IMR-90 (cell line): ENCODE data around the gene MTFR1L. TPM values are rescaled to one million over a fixed set of nuclear protein-coding genes. Genes with fewer than 3 reads are reported as not detected.

Experiments
- ATAC-seq: fragments of 200-7000 bp; cut with Tn5 transposase; 2 replicates; pipeline ENCODE4 v1.9.1; 2020; ENCODE audit warnings: low read depth, mild to moderate bottlenecking, moderate library complexity
- BruUV-seq: library from RNA; stranded (reverse); fragments of 400-500 nt; replicated peaks from 2 replicates; lab custom pipeline; 2021; lab: Mats Ljungman, UMichigan
- CTCF ChIA-PET: fragments of 300-600 bp; formaldehyde crosslinking; extraction: SDS; loops from one replicate; lab custom pipeline; 2021; ENCODE audit warnings: antibody characterized with exemption; lab: Yijun Ruan, JAX
- POLR2A ChIA-PET: fragments of 300-600 bp; sonication (Branson Sonifier 250); formaldehyde crosslinking; loops from one replicate; lab custom pipeline; 2022; ENCODE audit warnings: antibody characterized with exemption; ENCODE audit not compliant: unreplicated experiment; lab: Charles Lee
- DNase-seq: peaks from one replicate; pipeline ENCODE4 v3.0.0; 2013
- H2AFZ ChIP-seq: replicated peaks from 2 replicates; pipeline ENCODE3; 2013; ENCODE audit warnings: low read length, mild to moderate bottlenecking; ENCODE audit not compliant: poor library complexity
- H2AK5ac ChIP-seq: 2 replicates; pipeline ENCODE4 v1.6.1; 2013; ENCODE audit warnings: low read depth, low read length, inconsistent platforms
- H2AK9ac ChIP-seq: replicated peaks from 2 replicates; pipeline ENCODE3; 2013; ENCODE audit warnings: mild to moderate bottlenecking, low read depth, low read length, moderate library complexity; ENCODE audit not compliant: poor library complexity
- H2BK120ac ChIP-seq: 2 replicates; pipeline ENCODE4 v1.6.1; 2013; ENCODE audit warnings: low read depth, low read length, inconsistent platforms
- H2BK15ac ChIP-seq: 3 replicates; pipeline ENCODE4 v1.6.1; 2013; ENCODE audit warnings: low read depth, low read length, inconsistent platforms
- H2BK20ac ChIP-seq: 2 replicates; pipeline ENCODE4 v1.6.1; 2013; ENCODE audit warnings: low read depth, mild to moderate bottlenecking, inconsistent platforms, low read length, moderate library complexity
- H2BK5ac ChIP-seq: 2 replicates; pipeline ENCODE4 v1.6.1; 2013; ENCODE audit warnings: mild to moderate bottlenecking, low read depth, low read length, inconsistent platforms; ENCODE audit not compliant: poor library complexity, severe bottlenecking
- H3K14ac ChIP-seq: replicated peaks from 2 replicates; pipeline ENCODE4 v1.6.1; 2013; ENCODE audit warnings: low read depth, low read length, inconsistent platforms
- H3K18ac ChIP-seq: 2 replicates; pipeline ENCODE4 v1.6.1; 2013; ENCODE audit warnings: low read depth, low read length, control low read depth
- H3K23ac ChIP-seq: 2 replicates; pipeline ENCODE4 v1.6.1; 2013; ENCODE audit warnings: low read depth, low read length, inconsistent platforms
- H3K27ac ChIP-seq: 2 replicates; pipeline ENCODE4 v1.5.1; 2013; ENCODE audit warnings: mild to moderate bottlenecking, control low read depth, low read length; ENCODE audit not compliant: insufficient read depth
- H3K27me3 ChIP-seq: 2 replicates; pipeline ENCODE4 v1.6.1; 2013; ENCODE audit warnings: low read length; ENCODE audit not compliant: control insufficient read depth, insufficient read depth
- H3K36me3 ChIP-seq: 2 replicates; pipeline ENCODE4 v1.6.1; 2013; ENCODE audit warnings: low read length, mixed read lengths; ENCODE audit not compliant: control insufficient read depth, insufficient read depth
- H3K4ac ChIP-seq: 2 replicates; pipeline ENCODE4 v1.6.1; 2013; ENCODE audit warnings: low read depth, low read length, inconsistent platforms
- H3K4me1 ChIP-seq: 2 replicates; pipeline ENCODE4 v1.6.1; 2013; ENCODE audit warnings: low read length, mixed read lengths; ENCODE audit not compliant: control insufficient read depth, insufficient read depth
- H3K4me2 ChIP-seq: 2 replicates; pipeline ENCODE4 v1.6.1; 2013; ENCODE audit warnings: low read depth, mild to moderate bottlenecking, control low read depth, low read length, moderate library complexity
- H3K4me3 ChIP-seq: 2 replicates; pipeline ENCODE4 v1.5.1; 2013; ENCODE audit warnings: low read depth, mild to moderate bottlenecking, control low read depth, low read length, moderate library complexity; ENCODE audit not compliant: insufficient read depth
- H3K56ac ChIP-seq: 2 replicates; pipeline ENCODE4 v1.6.1; 2013; ENCODE audit warnings: low read length, inconsistent platforms; ENCODE audit not compliant: insufficient read depth; ENCODE audit errors: extremely low read depth
- H3K79me1 ChIP-seq, 2 experiments: 2 replicates each; pipeline ENCODE4 v1.6.1; 2013; ENCODE audit warnings: low read length in 2 of 2, inconsistent platforms in 1 of 2, low read depth in 1 of 2
- H3K9ac ChIP-seq: 2 replicates; pipeline ENCODE4 v1.6.1; 2013; ENCODE audit warnings: low read depth, low read length, control low read depth
- H3K9me1 ChIP-seq: 2 replicates; pipeline ENCODE4 v1.6.1; 2013; ENCODE audit warnings: low read length, inconsistent platforms; ENCODE audit not compliant: insufficient read depth
- H3K9me3 ChIP-seq: 2 replicates; pipeline ENCODE4 v1.6.1; 2013; ENCODE audit warnings: low read length; ENCODE audit not compliant: control insufficient read depth, insufficient read depth
- H4K20me1 ChIP-seq: 2 replicates; pipeline ENCODE4 v1.6.1; 2013; ENCODE audit warnings: low read length, inconsistent platforms; ENCODE audit not compliant: insufficient read depth
- H4K5ac ChIP-seq: 2 replicates; pipeline ENCODE4 v1.6.1; 2013; ENCODE audit warnings: mild to moderate bottlenecking, low read depth, low read length, control low read depth
- H4K8ac ChIP-seq, 2 experiments: 2 replicates each; pipeline ENCODE4 v1.6.1; 2013; ENCODE audit warnings: low read depth in 2 of 2, low read length in 2 of 2, control low read depth in 1 of 2, inconsistent platforms in 1 of 2
- H4K91ac ChIP-seq: 2 replicates; pipeline ENCODE4 v1.6.1; 2013; ENCODE audit warnings: low read depth, low read length, inconsistent platforms; ENCODE audit not compliant: insufficient read depth
- BHLHE40 ChIP-seq: fragments of 150-350 bp; IDR thresholded peaks from 2 replicates; pipeline ENCODE4 v1.6.1; 2016; ENCODE audit warnings: mild to moderate bottlenecking, low read depth, low read length
- CEBPB ChIP-seq: IDR thresholded peaks from 2 replicates; pipeline ENCODE4 v1.6.1; 2012; ENCODE audit warnings: low read depth, low read length, improper control_type of control experiment
- ELK1 ChIP-seq: fragments of 150-350 bp; IDR thresholded peaks from 2 replicates; pipeline ENCODE4 v1.6.1; 2016; ENCODE audit warnings: low read depth, mild to moderate bottlenecking, low read length, moderate library complexity, borderline replicate concordance
- MAFK ChIP-seq: IDR thresholded peaks from 2 replicates; pipeline ENCODE4 v1.6.1; 2012; ENCODE audit warnings: low read depth, low read length, improper control_type of control experiment
- MAZ ChIP-seq: IDR thresholded peaks from 2 replicates; pipeline ENCODE4 v1.6.1; 2012; ENCODE audit warnings: low read depth, mild to moderate bottlenecking, low read length, improper control_type of control experiment, moderate library complexity, borderline replicate concordance
- MXI1 ChIP-seq: IDR thresholded peaks from 2 replicates; pipeline ENCODE4 v1.6.1; 2012; ENCODE audit warnings: low read depth, mild to moderate bottlenecking, low read length, moderate library complexity, borderline replicate concordance
- NFE2L2 ChIP-seq: fragments of 150-350 bp; IDR thresholded peaks from 2 replicates; pipeline ENCODE4 v1.6.1; 2016; ENCODE audit warnings: low read depth, mild to moderate bottlenecking, low read length
- POLR2A ChIP-seq: IDR thresholded peaks from 2 replicates; pipeline ENCODE4 v1.6.1; 2012; ENCODE audit warnings: mild to moderate bottlenecking, low read depth, low read length
- RAD21 ChIP-seq: IDR thresholded peaks from 2 replicates; pipeline ENCODE4 v1.6.1; 2012; ENCODE audit warnings: low read length, improper control_type of control experiment
- RCOR1 ChIP-seq: IDR thresholded peaks from 2 replicates; pipeline ENCODE4 v1.6.1; 2012; ENCODE audit warnings: mild to moderate bottlenecking, low read length, improper control_type of control experiment; ENCODE audit not compliant: insufficient replicate concordance
- RFX5 ChIP-seq: IDR thresholded peaks from 2 replicates; pipeline ENCODE4 v1.8.0; 2012; ENCODE audit warnings: low read depth, mild to moderate bottlenecking, low read length, moderate library complexity
- SMC3 ChIP-seq: fragments of 150-350 bp; IDR thresholded peaks from 2 replicates; pipeline ENCODE4 v1.6.1; 2016; ENCODE audit warnings: low read depth, mild to moderate bottlenecking, antibody characterized with exemption, low read length, moderate library complexity
- USF2 ChIP-seq: fragments of 150-350 bp; IDR thresholded peaks from 2 replicates; pipeline ENCODE4 v1.6.1; 2017; ENCODE audit warnings: mild to moderate bottlenecking, antibody characterized with exemption, low read length, low read depth
- WGBS, 2 experiments: methylation state at CpG; one replicate each; pipeline versions ENCODE4 v1.1.5 to v1.1.7; 2013; ENCODE audit warnings: missing lambda C conversion rate in 2 of 2; ENCODE audit not compliant: insufficient read length in 1 of 2; ENCODE audit errors: extremely low coverage in 2 of 2; 5-methylcytosine and 5-hydroxymethylcytosine counted together
- dilution Hi-C: fragments of 300-500 bp; cut with HindIII; formaldehyde crosslinking; loops from one replicate; pipeline ENCODE4 v1.14.3; 2018; ENCODE audit warnings: low sequenced_read_pairs; ENCODE audit not compliant: unreplicated experiment
- in situ Hi-C: fragments of 300-500 bp; cut with MboI; formaldehyde crosslinking; loops from 3 replicates; pipeline ENCODE4 v1.14.3; 2019; ENCODE audit warnings: low sequenced_read_pairs, inconsistent platforms, mixed read lengths
- intact Hi-C: fragments of 100-400 bp; cut with micrococcal nuclease; formaldehyde crosslinking; loops from 2 replicates; pipeline ENCODE4 v1.10.0; 2022
- polyA plus RNA-seq, 3 experiments: library from polyadenylated mRNA; depleted of rRNA; stranded (reverse); fragments of >200 nt; gene quantifications; 2 replicates each; pipeline ENCODE4 v1.2.3, GENCODE V29; 2012; ENCODE audit warnings: low replicate concordance in 1 of 3
- total RNA-seq: library from RNA; depleted of rRNA; stranded (reverse); fragments of >200 nt; gene quantifications from 2 replicates; pipeline ENCODE4 v1.2.3, GENCODE V29; 2012
- TF ChIP-seq, protein P1 (sequence below): conservative IDR thresholded peaks from 2 replicates; pipeline ENCODE4 v1.5.1; 2012; ENCODE audit warnings: mild to moderate bottlenecking, low read depth, low read length, improper control_type of control experiment

Gene MTFR1L
- total and polyA plus RNA-seq, 2 of the 4 experiments (the other 2 are of a cell fraction) = 69.1 to 69.7 TPM

DNA sequence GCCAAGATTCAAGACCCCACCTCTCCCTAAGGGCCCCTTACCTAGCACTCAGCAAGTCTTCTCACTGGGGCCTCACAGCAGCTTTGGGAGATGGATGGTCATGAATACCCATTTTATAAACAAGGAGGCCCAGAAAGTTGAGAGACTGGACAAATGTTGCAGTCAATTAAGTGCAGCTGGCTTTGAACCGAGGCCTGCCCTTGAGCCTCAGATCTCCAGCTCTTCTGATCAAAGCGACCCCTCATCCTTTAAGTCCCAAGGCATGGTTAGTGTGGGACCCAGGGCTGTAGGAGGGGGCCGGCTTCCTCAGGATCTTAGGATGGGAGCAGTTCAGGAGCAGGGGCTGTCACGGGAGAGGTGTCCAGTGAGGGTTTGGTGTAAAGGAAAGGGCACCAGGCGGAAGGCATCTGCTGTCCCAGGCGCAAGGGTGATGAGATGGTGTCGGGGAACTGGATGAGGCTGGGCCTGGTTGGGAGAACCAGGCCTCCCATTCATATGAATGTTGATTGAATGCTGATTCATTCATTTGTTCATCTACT is 5.1 kb upstream of the MTFR1L start:
- H2AK9ac ChIP-seq = peak overlapping the region; percentile 38
- no peak overlapping the region for H4K91ac ChIP-seq
- no peak overlapping the region for H2AK5ac ChIP-seq
- no peak overlapping the region for H2BK20ac ChIP-seq
- POLR2A ChIA-PET = interaction anchor here (0.6 to 0.7 kb wide), 2 partner anchors 23 to 45 kb away, joined by 3 to 16 read pairs; no protein-coding TSS in a partner anchor
- no TSS peak for BruUV-seq
- H3K9me1 ChIP-seq = peaks cover 9% of the 10 kb centered on the region
- no peaks in the 10 kb centered on the region for H3K27me3 ChIP-seq
- H3K4me2 ChIP-seq = no peak overlapping the region
- 100% methylated on average over 1 of the region's 7 CpGs; no CpG with 5 or more reads in 1 of the 2 experiments for WGBS, 2 experiments
- H4K5ac ChIP-seq = no peak overlapping the region
- peaks cover 11% of the 10 kb centered on the region for H4K20me1 ChIP-seq
- H4K8ac ChIP-seq = no peak overlapping the region
- intact Hi-C loops = loop anchor here (10.0 kb wide), 1 partner anchor 570 kb away; the partner anchor contains the start of gene RSRP1
- dilution Hi-C loops = no loop called here
- H3K4ac ChIP-seq = no peak overlapping the region
- TF ChIP-seq USF2 (no peak), RCOR1 (no peak), BHLHE40 (no peak), MAFK (no peak), MAZ (no peak), MXI1 (no peak), CEBPB (no peak), NFE2L2 (no peak), RFX5 (no peak), ELK1 (no peak), RAD21 (no peak), POLR2A (no peak), SMC3 (no peak)
- TF ChIP-seq, protein P1, sequence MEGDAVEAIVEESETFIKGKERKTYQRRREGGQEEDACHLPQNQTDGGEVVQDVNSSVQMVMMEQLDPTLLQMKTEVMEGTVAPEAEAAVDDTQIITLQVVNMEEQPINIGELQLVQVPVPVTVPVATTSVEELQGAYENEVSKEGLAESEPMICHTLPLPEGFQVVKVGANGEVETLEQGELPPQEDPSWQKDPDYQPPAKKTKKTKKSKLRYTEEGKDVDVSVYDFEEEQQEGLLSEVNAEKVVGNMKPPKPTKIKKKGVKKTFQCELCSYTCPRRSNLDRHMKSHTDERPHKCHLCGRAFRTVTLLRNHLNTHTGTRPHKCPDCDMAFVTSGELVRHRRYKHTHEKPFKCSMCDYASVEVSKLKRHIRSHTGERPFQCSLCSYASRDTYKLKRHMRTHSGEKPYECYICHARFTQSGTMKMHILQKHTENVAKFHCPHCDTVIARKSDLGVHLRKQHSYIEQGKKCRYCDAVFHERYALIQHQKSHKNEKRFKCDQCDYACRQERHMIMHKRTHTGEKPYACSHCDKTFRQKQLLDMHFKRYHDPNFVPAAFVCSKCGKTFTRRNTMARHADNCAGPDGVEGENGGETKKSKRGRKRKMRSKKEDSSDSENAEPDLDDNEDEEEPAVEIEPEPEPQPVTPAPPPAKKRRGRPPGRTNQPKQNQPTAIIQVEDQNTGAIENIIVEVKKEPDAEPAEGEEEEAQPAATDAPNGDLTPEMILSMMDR = no peak
- no peak overlapping the region for H3K23ac ChIP-seq
- H3K14ac ChIP-seq = no peak overlapping the region
- H3K36me3 ChIP-seq = peaks cover 43% of the 10 kb centered on the region
- H3K4me3 ChIP-seq = no peak overlapping the region
- no peak overlapping the region for H2BK5ac ChIP-seq
- H3K4me1 ChIP-seq = peaks cover 7% of the 10 kb centered on the region
- no peaks in the 10 kb centered on the region for H3K9me3 ChIP-seq
- H3K79me1 ChIP-seq = peaks cover 5 to 30% of the 10 kb centered on the region in 2 experiments; a peak in 2 of 4 replicates
- no peak for DNase-seq
- H2AFZ ChIP-seq = no peak overlapping the region
- in situ Hi-C loops = loop anchor here (25.0 kb wide), 2 partner anchors 402 to 577 kb away; partner anchors contain the start of genes RHCE, RSRP1 and SYF2
- no peak overlapping the region for H3K27ac ChIP-seq
- H3K56ac ChIP-seq = no peak overlapping the region
- no peak overlapping the region for H3K18ac ChIP-seq
- no peak overlapping the region for H2BK15ac ChIP-seq
- no peak for ATAC-seq
- no peak overlapping the region for H2BK120ac ChIP-seq
- H3K9ac ChIP-seq = no peak overlapping the region
- CTCF ChIA-PET = interaction anchor here (0.7 kb wide), 1 partner anchor 329 kb away, joined by 3 read pairs; no protein-coding TSS in a partner anchor
